Stromal cell of bone marrow (primary cell): ENCODE results near the gene PDE2A.

ENCODE experiments used
- DNase-seq: peaks from one replicate; pipeline ENCODE4 v3.0.0-alpha.2; 2012; ENCODE audit warnings: low read depth

PDE2A gene

DNA sequence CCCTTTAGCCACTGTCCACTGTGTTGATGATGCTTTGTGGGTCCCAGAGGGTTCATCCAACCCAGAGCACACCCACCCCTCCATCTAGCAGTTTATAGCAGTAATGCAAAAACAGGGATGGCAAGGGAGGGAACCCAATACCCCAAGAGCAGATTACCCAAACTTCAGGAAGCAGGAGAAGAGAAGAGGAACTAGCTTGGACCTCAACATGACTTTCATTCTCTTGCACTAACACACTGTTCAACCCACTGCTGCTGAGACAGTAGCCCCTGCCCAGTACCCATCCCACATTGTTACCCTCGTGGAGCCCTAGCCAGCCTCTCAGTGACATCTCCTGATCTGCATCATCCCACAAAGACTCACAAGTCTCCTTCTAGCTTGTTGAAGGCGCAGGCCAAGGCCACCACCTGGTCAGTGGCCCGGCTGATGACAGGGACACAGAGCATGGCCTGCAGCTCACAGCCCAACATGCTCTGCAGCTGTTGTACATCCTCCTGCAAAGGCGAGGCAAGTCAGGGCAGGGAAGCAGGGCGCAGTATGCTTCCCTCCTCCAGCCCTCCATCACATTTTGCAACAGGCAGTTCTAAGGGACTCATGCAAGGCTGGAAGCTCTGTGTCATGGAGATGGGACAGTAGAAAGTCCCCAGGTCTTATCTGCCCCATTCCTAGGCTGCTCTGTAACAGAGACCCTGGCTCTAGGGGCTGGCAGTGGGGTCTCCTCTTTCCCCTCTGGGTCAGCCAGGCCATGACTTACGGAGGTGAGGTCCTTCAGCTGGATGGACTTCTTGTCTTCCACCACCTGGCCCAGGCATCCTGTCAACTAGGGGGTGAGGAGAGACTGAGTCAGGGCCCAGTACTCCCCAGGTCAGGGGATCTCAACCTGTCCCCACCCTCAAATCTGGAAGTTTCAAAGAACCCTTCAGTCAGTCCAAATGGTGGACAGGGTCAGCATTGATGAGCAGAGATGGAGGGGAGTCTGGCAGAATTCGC lies 85.5 kb downstream of the PDE2A start:
- DNase-seq = no peak

DNA sequence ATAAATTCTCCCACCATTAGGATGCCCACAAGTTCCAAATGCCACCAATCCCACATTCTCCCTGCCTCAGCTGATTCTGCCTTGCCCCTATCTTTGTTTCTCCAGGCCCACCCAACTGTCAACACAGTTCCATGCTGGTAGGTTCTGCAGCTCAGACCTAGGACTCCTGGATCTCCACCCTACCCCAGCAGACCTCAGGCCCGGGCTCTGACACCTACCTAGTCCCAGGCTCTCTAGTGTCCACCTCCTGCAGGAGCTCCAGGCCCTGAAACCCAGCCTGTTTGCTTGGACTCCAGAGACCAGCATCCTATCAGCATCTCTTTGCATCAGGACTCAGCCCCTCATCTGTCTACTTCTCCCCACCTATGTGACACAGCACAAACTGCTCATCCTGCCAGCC lies 86.5 kb downstream of the PDE2A start:
- no peak for DNase-seq

DNA sequence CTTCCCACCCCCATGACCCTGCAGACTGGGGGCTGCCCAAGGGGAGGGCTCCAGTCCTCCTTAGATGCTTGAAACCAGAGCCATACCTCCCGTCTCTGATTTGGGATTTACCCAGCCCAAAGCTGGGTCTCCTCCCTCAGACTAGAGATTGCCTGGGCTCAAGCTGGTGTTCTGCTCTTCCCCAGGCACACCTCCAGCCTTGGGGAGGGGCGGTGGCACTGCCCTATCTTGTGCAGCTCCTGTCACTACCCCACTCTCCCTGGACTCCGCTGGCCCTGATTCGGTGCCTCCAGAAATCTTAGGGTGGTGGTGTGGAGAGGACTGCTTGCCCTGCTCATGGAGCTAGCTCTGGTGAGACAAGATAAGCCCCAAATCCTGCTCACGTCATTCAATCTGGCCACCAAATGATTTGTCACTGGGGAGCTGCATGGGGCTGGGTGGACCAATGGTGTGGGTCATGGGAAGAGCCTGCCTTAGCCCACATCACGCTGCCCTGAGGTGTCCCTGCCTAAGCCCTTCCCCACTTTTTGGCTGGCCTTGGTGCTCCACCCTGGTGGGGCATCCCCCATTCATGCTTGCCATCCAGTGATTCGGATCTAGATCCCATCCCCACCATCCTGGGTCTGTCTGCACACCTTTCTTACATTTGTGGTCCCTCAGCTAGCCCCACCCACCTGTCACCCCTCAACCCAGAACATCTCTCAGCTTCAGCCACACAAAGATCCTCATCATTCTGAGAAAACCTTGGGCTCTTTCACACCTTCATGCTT lies 87.7 kb downstream of the PDE2A start:
- DNase-seq = no peak

DNA sequence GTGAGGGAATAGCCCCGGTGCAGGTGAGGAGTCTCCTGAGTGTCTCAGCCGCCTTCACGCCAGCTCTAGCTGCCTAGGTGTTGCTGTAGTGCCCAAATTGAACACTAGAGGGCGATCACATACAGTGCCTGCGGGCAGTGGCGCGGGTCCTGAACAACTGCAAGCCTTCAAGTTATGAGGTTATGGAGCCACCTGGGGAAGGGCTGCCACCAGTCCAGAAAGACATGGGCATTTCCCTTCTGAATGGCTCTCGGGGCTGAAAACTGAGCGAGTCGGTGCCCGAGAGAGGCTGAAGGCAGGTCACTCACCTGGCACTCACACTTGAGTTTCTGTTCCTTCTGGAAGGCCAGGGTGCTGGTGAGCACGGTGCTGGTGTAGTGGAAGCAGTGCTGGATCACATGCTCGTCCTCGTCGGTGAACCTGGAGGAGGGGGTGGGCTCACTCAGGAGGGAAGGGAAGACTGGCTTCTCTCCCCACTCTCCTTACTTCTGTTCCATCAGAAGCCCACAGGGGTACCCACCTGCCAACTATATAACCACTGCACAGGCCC lies 88.4 kb downstream of the PDE2A start:
- DNase-seq = no peak

DNA sequence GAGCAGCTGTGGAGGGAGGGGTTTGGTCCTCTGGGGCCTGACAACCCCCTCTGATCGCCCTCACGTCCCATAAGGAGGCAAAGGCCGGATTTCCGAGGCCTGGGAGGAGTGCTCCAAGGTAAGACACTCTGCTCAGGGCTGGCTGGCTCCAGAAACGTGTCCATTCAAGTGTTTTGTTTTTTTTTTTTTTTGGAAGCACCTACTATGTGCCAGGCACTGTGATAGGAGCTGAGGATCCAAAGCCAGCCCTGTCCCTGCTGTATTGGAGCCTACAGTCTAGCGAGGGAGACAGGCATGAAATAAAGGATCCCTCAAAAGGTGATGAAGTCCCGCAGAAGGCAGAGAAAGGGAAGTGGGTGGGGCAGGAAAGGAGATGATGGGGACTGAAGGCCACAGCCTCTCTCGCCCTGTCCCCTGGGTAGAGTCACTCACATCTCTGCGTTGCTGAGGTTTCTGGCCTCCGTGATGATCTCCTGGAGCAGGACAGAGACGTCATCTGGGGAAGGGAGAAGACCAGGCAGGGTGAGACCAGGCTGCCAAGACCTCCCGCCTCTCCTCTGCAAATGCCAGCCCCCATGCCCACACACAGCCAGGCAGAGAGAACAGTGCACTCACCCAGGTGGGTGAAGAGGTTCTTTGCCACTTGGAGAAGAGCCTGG lies 89.2 kb downstream of the PDE2A start:
- DNase-seq = no peak

DNA sequence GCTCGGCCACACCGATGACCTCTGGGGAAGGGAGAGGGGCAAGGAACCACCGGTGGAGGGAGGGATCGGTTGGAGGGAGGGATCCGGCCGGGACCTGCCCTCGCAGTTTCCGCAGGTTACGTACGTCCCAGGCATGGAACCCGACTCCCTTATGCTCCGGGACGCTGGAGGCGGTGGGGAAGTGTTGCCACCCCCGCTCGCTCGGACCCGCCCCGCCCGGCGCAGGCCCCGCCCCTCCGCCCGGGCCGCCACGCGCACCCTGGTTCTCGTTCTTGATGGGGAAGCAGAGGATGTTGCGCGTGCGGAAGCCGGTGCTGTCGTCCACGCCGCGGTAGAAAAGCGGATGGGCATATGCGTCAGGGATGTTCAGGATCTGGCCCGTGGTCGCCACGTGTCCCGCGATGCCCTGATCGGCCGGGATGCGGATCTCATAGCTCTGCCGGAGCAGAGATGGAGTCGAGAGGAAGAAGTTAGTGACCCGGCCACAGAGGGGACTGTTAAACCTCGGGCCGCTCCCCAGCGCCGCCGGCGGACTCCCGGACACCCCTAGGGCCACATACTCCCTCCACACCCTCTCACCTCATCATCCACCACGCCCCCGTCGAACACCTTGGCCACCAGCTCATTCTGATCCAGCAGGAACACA lies 89.8 kb downstream of the PDE2A start:
- no peak for DNase-seq

DNA sequence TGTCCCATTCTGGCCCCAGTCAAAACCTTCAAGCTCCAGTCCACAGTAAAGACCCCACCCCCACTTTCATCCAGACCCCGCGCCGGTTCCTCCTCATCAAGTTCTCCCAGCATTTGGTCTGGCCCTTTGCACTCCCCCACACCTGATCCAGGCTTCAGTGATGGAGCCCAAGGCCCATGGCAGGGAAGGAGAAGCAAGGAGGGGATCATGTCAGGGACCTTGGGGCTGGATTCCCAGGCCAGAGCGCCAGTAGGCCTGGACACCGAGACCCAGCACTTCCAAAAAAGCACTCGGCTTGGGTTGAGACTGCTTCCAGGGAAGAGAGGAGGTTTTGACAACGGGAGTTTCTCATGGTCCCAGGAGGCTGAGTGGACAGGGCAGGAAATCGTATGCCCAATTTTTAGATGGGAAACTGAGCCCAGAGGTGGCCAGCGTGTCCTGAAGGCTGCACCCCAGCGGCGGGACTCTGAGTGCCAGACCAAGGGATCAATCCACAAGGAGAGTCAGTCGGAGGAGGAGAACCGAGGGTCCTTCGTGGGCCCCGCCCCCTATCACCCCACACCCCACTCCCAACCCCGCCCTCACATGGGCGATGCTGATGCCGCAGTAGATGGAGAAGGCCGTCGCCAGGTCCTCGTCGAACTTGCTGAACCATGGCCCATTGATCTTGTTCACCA lies 90.5 kb downstream of the PDE2A start:
- no peak for DNase-seq

DNA sequence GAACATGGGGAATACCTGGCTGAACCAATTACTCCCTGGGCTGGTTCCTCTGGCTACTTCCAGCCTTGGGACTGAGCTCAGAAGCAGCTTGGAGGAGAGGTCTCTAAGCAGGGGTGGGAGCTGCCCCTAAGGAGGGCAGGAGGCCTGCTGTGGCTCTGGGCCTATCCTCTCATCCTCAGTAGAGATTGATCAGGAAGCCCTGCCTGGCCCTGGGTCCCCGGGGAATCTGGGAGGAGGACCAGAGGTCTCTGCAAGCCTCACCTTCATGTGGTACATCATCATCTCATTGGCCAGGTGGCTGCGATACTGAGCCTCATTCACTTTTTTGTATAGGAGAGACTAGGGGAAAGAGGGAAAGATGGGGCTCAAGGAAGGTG lies 91.1 kb downstream of the PDE2A start:
- no peak for DNase-seq

DNA sequence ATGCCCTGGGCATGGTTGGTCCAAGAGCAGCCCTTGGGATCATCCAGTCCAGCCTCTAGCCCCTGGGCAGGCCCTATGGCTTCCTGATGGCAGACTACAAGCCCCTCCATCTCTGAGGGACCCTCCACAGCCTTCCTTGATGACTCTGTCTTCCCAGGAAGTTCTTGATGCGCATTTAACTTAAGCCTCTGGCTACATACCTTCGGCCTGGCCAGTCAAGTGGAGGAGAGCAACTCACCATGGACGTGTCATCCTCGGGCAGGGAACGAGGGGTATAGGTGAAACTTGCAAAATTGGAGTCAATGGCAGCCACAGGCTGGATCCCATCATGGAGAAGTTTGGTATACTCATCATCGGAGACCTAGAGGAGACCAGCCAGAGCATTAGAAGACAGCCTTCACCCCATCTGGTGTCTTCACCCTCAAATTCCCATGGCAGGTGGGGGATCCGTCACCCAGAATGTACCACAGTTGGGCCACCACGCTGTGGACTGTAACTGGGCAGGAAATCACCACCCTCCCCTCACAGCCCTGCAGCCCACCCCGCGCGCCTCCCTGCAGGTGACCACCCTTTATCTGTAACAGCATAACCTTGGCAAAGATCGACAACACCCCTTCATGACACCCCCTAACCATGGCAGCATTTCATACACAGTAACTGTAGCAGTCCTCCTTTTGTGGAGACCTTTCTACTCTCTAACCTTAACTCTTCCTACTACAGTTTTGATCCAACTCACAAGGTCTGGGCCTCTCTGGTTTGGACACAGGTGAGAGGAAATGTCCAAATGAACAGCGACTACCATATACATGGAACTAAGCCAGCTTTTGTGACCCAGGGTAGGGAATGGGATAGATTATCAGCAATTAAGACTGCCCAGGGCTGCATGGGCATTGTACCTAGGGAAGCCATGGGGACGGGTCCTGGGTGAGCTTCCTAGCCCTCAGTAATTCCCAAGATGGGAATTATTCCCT lies 91.7 kb downstream of the PDE2A start:
- no peak for DNase-seq

DNA sequence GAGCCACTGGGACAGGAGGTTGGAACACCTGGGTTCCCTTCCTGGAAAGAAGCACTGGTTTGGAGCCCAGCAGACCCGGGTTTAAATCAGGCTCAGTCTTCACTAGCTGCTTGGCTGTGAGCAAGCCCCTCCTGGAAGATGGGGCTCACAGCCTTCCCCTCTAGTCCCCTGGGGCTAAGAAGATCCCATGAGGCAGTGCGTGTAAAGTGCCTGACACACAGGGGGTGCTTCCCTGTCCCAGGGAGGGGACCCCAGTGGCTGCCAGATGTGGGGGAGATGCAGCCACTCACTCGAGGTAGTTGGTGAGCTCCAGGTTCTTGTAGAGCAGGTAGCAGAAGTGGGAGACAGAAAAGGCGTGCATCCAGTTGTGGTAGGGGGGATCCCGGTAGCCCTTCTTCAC lies 93.2 kb downstream of the PDE2A start:
- no peak for DNase-seq

DNA sequence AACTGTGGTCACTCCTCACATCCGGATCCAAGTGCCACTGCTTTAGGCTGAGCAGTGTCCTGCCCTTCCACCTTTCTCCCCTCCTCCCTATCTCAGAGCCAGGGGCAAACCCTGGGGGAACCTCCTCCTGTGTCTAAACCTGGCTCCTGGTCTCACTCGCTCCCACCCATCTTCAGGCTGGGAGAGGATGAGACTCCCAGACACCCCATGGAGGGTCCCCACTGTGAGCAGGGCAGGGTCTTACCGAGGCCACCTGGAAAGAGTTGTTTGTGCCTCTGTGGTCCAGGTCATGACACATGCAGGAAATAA lies 93.6 kb downstream of the PDE2A start:
- no peak for DNase-seq

DNA sequence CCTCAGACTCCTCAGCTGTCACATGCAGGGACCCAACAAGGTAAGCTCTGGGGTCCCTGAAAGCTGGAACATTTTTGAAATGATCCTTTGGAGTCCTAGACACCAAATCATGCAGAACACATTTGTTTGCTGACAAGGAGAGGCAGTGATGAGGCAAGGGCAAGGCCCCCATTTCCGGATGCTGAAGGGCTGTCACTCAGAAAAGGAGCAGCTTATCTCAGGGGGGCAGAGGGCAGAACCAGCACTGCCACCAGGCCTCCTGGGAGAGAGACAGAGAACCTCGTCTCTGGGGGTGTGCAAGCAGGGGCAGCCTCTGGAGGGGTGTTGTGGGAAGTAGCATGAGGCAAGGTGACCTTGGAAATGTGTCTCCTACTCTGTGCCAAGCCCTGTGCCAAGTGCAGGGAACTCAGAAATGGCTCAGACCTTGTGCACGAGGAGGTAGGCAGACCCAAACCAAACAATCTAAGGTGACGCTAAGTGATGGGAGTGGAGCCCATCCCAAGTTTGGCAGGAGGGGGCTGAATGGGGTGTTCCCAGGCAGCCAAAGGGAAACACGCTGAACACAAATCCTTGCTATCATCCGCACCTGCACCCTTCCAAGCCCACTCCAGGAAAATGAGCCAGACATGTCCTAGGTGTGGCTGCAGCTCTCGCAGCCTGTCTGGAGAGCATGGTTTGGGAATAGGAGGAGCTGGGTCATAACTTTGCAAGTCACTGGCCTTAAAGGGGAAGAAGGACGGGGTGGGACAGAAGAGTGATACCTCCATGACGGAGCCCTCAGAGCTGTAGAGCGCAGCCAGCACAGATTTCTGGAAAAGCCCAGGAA lies 94.2 kb downstream of the PDE2A start:
- no peak for DNase-seq

DNA sequence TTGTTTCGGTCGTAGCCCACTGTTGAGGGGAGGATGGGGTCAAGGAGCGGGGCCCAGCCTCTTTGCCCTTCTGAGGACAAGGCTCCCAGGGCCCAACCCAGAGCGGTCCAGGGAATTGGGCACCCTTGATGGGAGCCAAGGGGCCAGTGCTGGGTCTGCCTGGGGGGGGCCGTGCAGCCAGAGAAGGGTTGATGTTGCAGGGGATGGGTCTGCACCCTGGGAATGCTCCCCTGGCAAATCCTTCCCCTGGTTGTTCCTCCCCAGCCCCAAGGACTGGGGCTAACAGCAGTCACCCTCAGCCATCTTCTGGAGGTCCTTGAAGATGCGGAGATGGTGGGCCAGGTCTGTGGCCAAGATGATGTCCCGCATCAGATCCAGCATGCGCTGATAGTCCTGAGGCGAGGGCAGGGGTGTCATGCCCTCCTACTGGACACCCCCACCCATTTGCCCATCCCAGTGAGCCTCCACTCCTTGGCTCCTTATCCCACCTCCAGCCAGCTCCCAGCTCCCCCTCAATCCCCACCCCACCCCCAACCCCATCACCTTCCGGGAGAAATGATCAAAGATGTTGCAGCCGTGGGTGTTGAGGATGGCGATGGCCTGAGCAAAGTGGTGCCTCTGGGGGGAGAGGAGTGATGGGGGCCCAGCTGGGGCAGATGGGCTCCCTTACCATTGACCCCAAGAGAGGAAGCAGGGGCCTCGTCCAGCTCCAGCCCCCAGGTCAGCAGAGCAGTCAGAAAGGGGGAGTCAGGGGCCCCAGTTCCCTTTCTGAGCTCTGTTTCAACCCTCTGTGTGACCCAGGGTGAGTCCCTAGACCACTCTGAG lies 95.0 kb downstream of the PDE2A start:
- no peak for DNase-seq

DNA sequence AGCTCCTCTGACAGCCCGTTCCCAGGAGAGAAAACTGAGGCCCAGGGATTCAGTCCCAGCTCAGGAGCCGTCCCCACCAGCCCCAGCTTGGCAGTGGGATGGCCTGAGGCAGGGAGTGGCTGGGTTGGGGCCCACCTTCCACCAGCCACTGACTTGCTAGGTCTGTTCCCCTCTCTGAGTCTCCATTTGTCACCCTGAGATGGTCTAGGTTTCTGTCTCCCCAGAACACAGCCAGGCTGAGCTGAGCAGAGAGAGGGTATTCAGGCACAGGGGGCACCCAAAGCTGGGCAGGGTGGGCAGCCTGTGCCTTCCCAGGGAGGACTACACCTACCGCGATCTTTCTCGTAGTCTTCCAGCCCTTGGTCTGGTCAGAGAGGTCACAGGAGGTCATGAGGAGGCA lies 95.7 kb downstream of the PDE2A start:
- DNase-seq = no peak

DNA sequence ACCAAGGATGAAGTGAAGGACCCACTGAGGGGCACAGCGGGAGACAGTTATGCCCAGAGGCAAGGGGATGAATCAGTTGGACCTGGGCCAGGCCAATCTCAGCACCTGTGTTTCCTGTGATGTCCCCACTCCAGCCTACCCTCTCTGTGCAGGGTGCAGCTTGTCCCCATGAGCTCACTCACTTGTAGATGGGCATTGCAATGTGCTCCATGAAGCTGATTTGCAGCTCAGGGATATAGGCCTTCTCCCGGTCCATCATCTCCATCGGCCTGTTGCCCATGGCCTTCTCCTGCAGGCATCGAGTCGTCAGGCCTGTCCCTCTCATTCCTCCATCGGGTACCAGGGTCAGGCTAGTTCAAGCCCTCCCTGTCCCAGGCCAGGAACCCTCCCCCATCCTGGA lies 96.2 kb downstream of the PDE2A start:
- DNase-seq = no peak

DNA sequence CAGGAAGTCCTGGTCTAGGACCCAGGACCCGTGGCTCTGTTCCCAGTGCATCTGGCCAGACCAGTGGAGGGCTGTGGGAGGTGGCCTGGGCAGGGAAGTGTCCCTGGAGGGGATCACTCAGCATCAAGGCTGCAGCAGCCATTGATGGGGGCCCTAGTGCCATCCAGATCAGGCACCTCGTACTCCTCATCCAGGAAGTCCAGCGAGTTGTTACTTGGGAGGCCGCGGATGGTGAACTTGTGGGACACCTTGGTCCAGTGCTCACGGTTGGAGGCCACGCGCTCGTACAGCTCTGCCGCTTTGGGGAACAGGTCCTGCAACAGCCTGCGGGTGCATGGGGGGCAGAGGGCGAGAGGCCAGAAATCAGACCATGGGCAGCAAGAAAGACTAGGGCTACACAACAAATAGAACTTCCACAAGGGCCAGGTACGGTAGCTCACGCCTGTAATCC lies 96.9 kb downstream of the PDE2A start:
- DNase-seq = no peak

DNA sequence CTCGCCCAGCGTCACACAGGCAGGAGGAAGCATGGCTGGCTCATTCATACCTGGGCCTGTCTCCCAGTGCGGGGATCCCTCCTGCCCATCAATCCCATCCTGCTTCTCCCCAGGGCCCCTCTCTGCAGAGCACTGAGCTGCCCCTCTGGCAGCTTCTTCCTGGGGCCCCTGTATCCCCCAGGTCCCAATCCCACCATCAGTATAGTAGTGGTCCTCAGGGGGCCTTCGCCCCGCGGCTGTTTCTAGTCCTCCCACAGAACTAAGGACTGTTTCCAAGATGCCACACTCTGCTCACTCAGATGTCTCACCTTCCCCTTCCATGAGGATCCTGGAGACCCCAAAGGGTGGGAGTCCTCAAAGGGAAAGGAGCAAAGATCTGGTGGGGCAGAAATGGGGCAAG lies 97.6 kb downstream of the PDE2A start:
- DNase-seq = no peak

DNA sequence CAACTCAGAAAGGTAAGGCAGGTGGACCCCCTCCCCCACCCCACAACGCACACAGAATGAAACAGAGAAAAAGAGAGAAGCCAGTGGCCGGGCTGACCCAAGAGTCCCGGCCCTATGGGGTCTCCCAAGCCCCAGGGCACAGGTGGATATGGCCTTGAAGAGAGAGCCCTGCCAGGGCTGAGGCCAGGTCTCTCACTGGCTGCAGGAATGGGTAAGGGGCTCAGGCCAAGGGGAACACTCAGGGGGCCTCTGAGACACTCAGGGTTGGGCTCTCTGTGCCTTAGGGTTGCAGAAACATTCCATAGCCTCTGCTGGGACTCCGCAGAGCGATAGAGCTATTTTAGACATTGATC lies 98.0 kb downstream of the PDE2A start:
- no peak for DNase-seq
